ENCODE measurements around the gene MCMBP.

- no peak for TF ChIP-seq POLR2A (IDR thresholded peaks at IDR 0.05; ENCODE audit: borderline replicate concordance, extremely low read depth, insufficient read depth, insufficient read length)
- no peak for TF ChIP-seq CEBPB (IDR thresholded peaks at IDR 0.05; ENCODE audit: low read depth)
- TF ChIP-seq REST (IDR thresholded peaks at IDR 0.05; ENCODE audit: low read depth): no peak
- TF ChIP-seq YY1 (IDR thresholded peaks at IDR 0.05; ENCODE audit: extremely low read depth, insufficient replicate concordance, low read depth, low read length): no peak
These were observed 43.2 kb downstream of the MCMBP start for GRCh38 chr10:119829429-119829828.
